Measurements from ENCODE around the gene PCSK5. TPM values are rescaled to one million over a fixed set of nuclear protein-coding genes. Genes with fewer than 3 reads are reported as not detected.

The PCSK5 gene
- total RNA-seq, 1 donor = 14.3 TPM

DNA sequence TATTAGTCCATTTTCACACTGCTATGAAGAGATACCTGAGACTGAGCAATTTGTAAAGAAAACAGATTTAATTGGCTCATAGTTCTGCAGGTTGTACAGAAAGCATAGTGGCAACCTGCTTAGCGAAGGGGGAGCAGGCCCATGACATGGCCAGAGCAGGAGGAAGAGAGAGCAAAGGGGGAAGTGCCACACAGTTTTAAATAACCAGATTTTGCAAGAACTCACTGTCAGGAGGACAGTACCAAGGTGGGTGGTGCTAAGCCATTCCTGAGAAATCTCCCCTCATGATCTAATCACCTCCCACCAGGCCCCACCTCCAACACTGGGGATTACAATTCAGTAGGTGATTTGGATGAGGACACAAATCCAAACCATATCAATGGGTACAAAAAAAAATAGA is 16.8 kb upstream of the PCSK5 start:
- Histone ChIP-seq H3K4me3 (ENCODE audit: low read length) (no peak overlapping the region), H3K27me3 (ENCODE audit: insufficient read depth, low read length) (no peaks in the 10 kb centered on the region), H3K9me3 (ENCODE audit: low read depth, low read length) (no peaks in the 10 kb centered on the region), H3K4me1 (ENCODE audit: insufficient read depth, low read length) (peaks cover 32% of the 10 kb centered on the region)

DNA sequence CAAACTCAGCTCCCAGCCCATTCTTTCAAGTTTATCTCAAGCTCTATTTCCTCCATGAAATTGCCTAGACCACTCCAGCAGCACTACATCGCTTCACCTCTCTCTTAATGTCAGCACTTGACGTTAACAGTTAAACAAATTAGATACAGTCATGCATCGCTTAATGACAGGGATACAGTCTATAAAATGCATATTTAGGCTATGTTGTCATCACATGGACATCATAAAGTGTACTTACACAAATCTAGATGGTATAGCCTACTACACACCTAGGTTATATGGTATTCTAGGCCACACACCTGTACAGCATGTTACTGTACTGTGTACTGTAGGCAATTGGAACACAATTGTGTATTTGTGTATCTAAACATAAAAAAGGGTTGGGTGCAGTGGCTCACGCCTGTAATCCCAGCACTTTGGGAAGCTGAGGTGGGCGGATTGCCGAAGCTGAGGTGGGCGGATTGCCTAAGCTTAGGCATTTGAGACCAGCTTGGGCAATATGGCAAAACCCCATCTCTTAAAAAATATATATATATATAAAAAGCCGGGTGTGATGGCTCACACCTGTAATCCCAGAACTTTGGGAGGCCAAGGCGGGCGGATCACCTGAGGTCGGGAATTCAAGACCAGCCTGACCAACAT is 13.4 kb upstream of the PCSK5 start:
- Histone ChIP-seq H3K4me3 (ENCODE audit: low read length) (no peak overlapping the region), H3K27me3 (ENCODE audit: insufficient read depth, low read length) (no peaks in the 10 kb centered on the region), H3K4me1 (ENCODE audit: insufficient read depth, low read length) (peaks cover 19% of the 10 kb centered on the region), H3K9me3 (ENCODE audit: low read depth, low read length) (no peaks in the 10 kb centered on the region)

DNA sequence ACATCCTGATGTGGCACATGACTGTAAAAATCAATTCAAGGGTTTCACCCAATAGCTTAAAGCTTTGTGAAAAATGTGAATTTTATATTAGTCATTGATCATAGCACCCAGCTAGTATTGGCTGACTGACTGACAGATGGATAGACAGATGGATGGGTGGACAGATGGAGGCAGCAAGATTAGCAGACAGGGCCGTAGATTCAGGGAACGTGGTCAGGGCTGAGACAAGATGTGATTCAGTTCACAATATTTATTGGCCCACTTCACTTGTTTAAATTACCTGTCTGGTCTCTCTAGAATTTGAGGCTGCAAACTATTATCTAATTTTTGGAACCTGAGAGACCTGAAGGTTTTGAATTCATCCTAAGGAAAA is 12.0 kb upstream of the PCSK5 start:
- Histone ChIP-seq H3K9me3 (ENCODE audit: low read depth, low read length) (no peaks in the 10 kb centered on the region), H3K4me1 (ENCODE audit: insufficient read depth, low read length) (peaks cover 10% of the 10 kb centered on the region), H3K27me3 (ENCODE audit: insufficient read depth, low read length) (no peaks in the 10 kb centered on the region)

DNA sequence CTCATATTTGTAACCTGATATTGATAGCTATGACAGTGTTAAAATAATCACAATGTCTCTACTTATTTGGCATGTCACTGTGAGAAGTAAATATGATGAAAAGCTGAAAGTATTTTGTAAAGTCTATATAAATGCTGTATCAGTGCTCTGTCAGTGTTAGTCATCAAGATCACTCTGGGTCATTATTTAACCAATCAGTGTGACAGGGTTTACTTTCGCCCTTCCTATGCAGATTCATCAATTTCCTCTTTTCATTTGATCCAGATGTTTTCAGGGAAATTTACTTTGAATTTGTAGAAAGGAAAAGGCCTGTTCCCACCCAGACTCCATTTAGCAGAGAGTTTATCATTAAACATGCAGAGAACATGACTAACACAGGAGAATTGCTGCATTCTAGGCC is 9.9 kb upstream of the PCSK5 start:
- Histone ChIP-seq H3K9me3 (ENCODE audit: low read depth, low read length) (no peaks in the 10 kb centered on the region), H3K27me3 (ENCODE audit: insufficient read depth, low read length) (no peaks in the 10 kb centered on the region), H3K4me3 (ENCODE audit: low read length) (no peak overlapping the region), H3K4me1 (ENCODE audit: insufficient read depth, low read length) (peaks cover 9% of the 10 kb centered on the region)

More for the DNA sequence above, 12.0 kb upstream of the PCSK5 start:
- no peak overlapping the region for H3K4me3 ChIP-seq (ENCODE audit: low read length)

DNA sequence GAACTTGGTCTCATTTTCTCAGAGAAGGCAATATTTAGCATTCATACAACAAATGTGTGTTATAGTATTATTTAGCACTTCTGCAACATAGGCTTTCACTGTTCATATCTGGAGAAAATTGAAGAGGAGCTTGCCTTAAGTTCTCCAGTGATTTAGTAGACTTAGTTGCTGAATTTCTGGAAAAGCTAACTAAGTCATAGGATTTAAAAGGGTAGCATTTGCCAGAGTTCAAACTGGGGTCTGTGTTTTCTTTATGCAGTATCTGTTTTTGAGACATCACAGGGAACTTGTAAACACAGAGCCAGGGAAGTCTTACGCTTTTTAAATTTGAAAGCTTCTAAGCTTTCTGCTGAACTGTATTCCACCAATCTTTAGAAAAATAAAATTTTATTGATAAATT is 8.7 kb upstream of the PCSK5 start:
- Histone ChIP-seq H3K4me1 (ENCODE audit: insufficient read depth, low read length) (peaks cover 9% of the 10 kb centered on the region), H3K9me3 (ENCODE audit: low read depth, low read length) (no peaks in the 10 kb centered on the region), H3K27me3 (ENCODE audit: insufficient read depth, low read length) (no peaks in the 10 kb centered on the region), H3K4me3 (ENCODE audit: low read length) (no peak overlapping the region)

DNA sequence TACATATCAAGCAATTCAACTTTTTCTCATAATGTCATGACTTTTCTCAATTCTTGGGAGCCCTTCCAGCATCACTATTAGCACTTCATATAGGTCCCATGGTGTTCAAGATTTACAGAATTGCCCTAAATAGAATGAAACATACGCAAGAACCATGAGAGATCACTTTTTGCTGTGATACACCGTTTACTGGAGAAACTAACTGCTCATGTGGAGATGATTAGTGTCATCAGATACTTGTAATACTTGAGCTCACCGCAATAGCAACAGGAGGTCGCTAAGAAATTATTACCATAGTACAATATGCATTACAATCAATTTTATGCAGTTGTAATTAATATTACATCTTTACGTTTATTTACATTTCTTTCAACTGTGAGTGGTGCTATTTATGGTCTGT is 4.8 kb upstream of the PCSK5 start:
- Histone ChIP-seq H3K4me1 (ENCODE audit: insufficient read depth, low read length) (peaks cover 9% of the 10 kb centered on the region), H3K9me3 (ENCODE audit: low read depth, low read length) (no peaks in the 10 kb centered on the region), H3K27me3 (ENCODE audit: insufficient read depth, low read length) (no peaks in the 10 kb centered on the region), H3K4me3 (ENCODE audit: low read length) (no peak overlapping the region)

DNA sequence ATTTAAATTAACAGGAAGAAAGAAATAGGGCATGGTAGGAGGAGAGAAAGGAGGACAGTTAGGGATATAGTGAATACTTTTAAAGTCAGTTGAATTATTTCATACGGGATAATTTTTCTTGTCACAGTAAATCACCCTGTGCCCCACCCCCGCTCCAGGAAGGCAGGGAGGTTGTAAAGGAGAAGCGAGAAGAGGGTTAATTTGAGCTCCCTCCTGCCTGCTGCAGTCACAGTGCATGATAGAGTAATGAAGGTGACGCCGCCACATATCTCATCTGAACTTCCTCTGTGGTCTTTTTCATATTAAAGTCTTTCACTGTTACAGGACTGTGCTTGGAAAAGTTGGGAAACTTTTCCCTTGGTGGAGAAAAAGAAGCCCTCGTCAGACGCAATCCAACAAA is 896 bp upstream of the PCSK5 start:
- Histone ChIP-seq H3K4me1 (ENCODE audit: insufficient read depth, low read length) (peaks cover 34% of the 10 kb centered on the region), H3K9me3 (ENCODE audit: low read depth, low read length) (no peaks in the 10 kb centered on the region), H3K4me3 (ENCODE audit: low read length) (peak overlapping the region; percentile 59), H3K27me3 (ENCODE audit: insufficient read depth, low read length) (peaks cover 20% of the 10 kb centered on the region)

DNA sequence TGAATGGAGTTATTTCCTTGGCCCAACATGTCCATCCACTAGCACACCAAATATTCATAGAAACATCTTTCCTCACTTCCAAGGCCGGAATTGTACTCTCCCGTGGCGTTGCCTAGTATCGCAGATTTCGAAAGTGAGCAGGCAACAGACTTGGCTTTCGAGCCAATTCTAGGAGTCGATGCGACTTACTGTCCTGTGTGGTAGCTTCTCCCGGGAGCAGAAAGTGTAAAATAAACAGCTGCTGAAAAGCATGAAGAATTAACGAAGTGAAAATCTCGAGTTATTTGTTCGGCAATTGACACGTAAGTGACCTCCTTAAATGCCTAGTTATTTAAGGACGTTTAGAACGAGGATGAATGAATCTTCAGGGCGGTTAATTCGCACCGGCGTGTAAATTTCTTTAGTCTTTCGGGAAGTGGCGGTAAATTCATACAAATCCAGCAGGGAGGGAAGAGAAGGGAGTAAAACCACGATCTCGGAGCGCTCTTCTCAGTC is 449 bp upstream of the PCSK5 start:
- H3K4me3 ChIP-seq (ENCODE audit: low read length) = peak overlapping the region; percentile 59
- peaks cover 20% of the 10 kb centered on the region for H3K27me3 ChIP-seq (ENCODE audit: insufficient read depth, low read length)
- no peaks in the 10 kb centered on the region for H3K9me3 ChIP-seq (ENCODE audit: low read depth, low read length)
- H3K4me1 ChIP-seq (ENCODE audit: insufficient read depth, low read length) = peaks cover 32% of the 10 kb centered on the region

DNA sequence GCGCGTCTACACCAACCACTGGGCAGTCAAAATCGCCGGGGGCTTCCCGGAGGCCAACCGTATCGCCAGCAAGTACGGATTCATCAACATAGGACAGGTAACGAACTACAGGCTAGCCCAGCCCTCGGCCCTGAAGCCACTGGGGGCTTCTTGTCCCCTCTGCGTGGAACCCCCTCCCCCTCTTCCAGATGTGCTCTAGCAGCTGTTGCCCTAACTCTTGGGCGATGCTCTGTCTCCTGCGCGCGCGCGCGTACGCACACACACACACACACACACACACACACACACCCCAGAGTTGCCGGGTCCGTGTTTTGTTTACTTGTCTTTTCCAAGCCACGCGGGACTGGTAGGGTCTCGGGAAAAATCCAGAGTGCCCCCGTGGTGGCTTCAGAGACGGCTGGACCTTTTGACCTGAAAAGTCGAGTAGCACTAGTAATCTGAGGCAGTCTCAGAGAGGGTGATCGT is 836 bp downstream of the PCSK5 start:
- peak overlapping the region; percentile 59 for H3K4me3 ChIP-seq (ENCODE audit: low read length)
- peaks cover 28% of the 10 kb centered on the region for H3K4me1 ChIP-seq (ENCODE audit: insufficient read depth, low read length)
- H3K27me3 ChIP-seq (ENCODE audit: insufficient read depth, low read length) = peaks cover 20% of the 10 kb centered on the region
- H3K9me3 ChIP-seq (ENCODE audit: low read depth, low read length) = no peaks in the 10 kb centered on the region

DNA sequence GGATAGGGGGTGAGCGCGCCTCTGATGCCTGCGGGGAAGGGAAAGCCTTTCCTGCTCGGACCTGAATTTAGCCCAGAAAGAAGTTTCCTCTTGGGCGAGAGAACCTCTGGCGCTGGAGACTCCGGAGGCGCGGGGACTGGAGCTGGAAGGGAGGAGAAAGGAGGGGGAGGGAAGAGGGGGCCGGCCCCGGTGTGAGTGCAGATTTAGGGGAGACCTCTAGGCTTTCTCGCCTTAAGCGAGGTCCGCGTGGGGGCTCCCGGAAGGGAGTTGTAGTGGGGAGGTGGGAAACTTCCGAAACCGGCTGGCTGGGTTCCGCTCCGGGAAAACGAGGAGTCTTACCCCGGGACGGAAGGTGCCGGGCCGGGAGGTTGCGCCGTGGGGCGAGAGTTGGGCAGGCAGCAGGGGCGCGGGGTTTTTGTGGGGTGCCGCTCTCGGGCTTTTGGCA is 1.3 kb downstream of the PCSK5 start:
- Histone ChIP-seq H3K9me3 (ENCODE audit: low read depth, low read length) (no peaks in the 10 kb centered on the region), H3K27me3 (ENCODE audit: insufficient read depth, low read length) (peaks cover 20% of the 10 kb centered on the region), H3K4me3 (ENCODE audit: low read length) (peak overlapping the region; percentile 59), H3K4me1 (ENCODE audit: insufficient read depth, low read length) (peaks cover 28% of the 10 kb centered on the region)

DNA sequence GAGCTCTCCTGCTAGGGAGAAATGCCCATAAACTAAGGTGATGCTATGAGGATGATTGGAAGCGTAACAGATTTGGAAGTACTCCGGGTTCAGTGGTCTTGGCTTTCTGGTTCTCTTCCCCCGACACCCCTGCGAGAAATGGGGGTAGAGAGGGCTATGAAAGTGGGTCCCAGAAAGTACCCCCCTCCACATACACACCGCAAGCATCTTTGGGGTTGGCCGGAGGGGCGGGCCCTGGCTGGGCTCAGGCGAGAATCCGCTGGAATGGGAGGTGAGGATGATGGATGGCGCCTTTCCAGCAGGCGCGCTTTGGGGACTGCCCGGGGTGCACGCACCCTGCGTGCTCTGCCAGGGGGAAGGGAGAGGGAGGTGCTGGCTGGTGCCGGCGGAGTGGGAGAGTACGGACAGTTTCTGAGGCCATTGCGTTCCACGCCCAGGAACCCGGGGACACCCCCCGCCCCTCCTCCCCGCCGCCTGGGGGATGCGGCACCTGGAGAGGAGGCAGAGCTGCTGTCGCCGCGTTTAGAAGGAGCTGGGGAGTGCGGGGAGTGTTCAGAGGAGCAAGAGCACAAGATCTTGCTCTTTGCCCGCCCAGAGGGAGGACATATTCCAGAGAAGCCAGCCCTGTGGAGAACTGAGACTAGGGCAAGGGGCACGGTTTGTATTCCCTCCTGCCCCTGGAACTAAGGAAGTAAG is 1.9 kb downstream of the PCSK5 start:
- Histone ChIP-seq H3K4me3 (ENCODE audit: low read length) (peak overlapping the region; percentile 59), H3K4me1 (ENCODE audit: insufficient read depth, low read length) (peaks cover 28% of the 10 kb centered on the region), H3K27me3 (ENCODE audit: insufficient read depth, low read length) (peaks cover 20% of the 10 kb centered on the region), H3K9me3 (ENCODE audit: low read depth, low read length) (no peaks in the 10 kb centered on the region)

DNA sequence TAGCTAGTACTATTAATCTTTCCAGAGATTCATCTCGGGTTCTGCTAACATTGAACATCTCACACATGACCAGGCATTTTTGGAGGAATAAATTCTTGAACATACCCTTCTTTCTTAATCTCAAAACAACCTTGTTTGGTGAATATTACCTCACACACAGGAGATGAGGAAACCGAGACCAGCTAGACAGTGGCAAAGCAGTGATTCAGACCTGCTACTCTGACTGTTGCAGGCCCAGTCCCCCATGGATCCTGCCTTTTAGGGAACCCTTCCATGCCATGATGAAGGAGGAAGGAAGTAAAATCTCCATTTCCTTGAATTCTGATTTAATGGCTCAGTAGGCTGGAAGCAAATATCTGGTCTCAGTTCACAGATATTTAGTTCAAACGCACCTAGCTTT is 2.6 kb downstream of the PCSK5 start:
- no peak overlapping the region for H3K4me3 ChIP-seq (ENCODE audit: low read length)
- H3K4me1 ChIP-seq (ENCODE audit: insufficient read depth, low read length) = peaks cover 28% of the 10 kb centered on the region
- peaks cover 20% of the 10 kb centered on the region for H3K27me3 ChIP-seq (ENCODE audit: insufficient read depth, low read length)
- no peaks in the 10 kb centered on the region for H3K9me3 ChIP-seq (ENCODE audit: low read depth, low read length)

DNA sequence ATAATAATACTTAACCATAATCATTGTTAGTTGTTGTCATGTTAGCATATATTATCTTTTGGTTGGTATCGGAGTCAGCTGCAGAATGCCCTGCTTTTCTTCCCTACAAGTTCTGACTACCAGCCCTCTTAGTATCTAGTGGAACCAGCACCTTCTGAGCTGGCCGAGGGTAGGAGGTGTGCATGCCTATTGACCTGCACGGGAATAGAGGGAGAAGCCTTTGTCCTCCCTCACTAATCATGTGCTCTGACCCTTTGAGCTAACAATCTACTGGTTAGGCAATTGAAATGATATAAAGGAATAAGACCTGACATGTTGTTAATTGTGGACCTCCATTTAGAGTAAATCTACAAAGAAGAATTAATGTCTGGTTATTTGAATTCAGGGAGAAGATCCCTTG is 4.1 kb downstream of the PCSK5 start:
- Histone ChIP-seq H3K4me3 (ENCODE audit: low read length) (no peak overlapping the region), H3K4me1 (ENCODE audit: insufficient read depth, low read length) (peaks cover 27% of the 10 kb centered on the region), H3K9me3 (ENCODE audit: low read depth, low read length) (no peaks in the 10 kb centered on the region), H3K27me3 (ENCODE audit: insufficient read depth, low read length) (peaks cover 20% of the 10 kb centered on the region)

DNA sequence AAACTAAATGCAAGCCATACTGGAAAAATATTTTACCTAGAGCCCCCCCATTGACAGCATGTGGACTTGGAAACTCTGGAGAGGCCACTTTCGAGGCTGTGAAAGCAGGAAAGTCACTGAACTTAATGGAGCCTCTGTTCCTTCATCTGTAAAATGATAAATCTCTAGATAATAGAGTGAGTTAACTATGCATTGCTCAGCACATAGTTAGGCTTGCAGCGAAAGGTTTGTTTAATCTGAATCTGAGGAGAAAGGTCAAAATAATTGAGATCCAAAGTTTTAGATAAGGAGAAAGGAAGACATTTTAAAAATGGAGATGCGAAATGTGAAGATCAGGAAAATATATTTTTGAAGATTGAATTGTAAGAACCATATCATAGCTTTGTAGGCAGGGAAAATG is 4.6 kb downstream of the PCSK5 start:
- Histone ChIP-seq H3K9me3 (ENCODE audit: low read depth, low read length) (no peaks in the 10 kb centered on the region), H3K4me1 (ENCODE audit: insufficient read depth, low read length) (peaks cover 24% of the 10 kb centered on the region), H3K4me3 (ENCODE audit: low read length) (no peak overlapping the region), H3K27me3 (ENCODE audit: insufficient read depth, low read length) (peaks cover 20% of the 10 kb centered on the region)

DNA sequence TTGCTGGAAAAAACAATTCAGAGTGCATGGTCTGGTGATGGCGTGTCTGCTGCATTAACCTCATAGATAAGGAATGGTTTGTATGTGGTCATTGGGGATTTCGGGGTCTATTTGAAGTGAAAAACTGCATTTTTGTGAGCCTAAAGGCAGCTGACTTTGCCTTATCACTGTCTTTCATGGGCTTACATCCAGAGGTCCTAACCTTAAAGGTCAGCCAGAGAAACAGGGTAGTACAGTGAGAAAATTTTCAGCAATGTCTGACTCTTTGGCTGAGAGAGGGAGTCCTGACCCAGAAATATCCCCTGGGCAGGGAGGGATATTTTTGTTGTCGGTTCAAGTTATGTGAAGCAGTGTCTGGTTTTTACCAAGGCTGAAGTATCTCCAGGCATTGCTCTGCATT is 5.7 kb downstream of the PCSK5 start:
- no peaks in the 10 kb centered on the region for H3K9me3 ChIP-seq (ENCODE audit: low read depth, low read length)
- H3K4me1 ChIP-seq (ENCODE audit: insufficient read depth, low read length) = peaks cover 24% of the 10 kb centered on the region
- H3K4me3 ChIP-seq (ENCODE audit: low read length) = no peak overlapping the region
- H3K27me3 ChIP-seq (ENCODE audit: insufficient read depth, low read length) = peaks cover 20% of the 10 kb centered on the region
